Epithelial cell of esophagus (primary cell): Measurements from ENCODE around the gene UBA5.
A peak's percentile ranks its signal among the peaks of the same experiment; 100 is the strongest.

Experiments
- DNase-seq: peaks from one replicate; pipeline ENCODE4 v3.0.0; 2010; ENCODE audit warnings: low read depth
- H3K4me3 ChIP-seq: 2 replicates; pipeline ENCODE4 v1.5.1; 2011; ENCODE audit warnings: mild to moderate bottlenecking, low read length, control low read depth
- TF ChIP-seq, protein P1 (sequence below): IDR thresholded peaks from 2 replicates; pipeline ENCODE4 v1.5.1; 2011; ENCODE audit warnings: low read depth, mild to moderate bottlenecking, low read length, control low read depth, inconsistent platforms; ENCODE audit not compliant: insufficient read depth; ENCODE audit errors: missing control alignments

The UBA5 gene

DNA sequence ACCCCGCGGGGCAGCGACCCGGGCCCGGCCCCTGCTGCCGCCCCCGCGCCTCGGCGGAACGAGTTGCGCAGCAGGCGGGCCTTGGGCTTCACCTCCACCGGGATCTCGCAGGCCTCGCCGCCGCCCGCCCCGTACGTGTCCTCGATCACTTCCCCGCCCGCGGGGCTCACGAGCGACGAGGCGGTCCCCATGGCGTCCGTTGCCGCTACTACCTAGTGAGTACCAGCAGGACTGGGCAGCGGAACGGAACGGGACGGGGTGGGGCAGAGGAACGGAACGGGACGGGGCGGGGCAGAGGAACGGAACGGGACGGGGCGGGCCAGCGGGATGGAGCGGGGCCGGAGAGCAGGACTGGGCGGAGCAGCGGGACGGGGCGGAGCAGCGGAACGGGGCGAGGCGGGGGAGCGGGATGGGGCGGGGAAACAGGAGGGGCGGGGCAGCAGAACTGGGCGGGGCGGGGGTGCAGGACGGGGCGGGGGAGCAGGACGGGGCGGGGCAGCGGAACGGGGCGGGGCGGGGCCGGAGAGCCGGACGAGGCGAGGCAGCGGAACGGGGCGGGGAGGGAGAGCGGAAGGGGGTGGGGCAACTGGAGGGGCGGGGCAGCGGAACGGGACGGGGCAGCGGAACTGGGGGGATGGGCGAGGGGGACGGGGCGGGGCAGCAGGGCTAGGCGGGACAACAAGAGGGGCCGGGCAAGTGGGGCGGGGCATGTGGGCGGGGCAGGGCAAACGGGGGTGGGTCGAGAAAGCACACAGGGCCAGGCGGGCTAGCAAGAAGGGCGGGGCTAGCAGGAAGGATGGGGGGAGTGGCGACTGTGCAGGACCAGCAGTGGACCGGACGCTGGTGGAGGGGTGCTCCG lies 62.3 kb downstream of the UBA5 start, which contains the start of gene NPHP3:
Gene NPHP3, minus strand, starts transcription at position 245 of the 859 bp plus-strand sequence. Its CDS starts 54 bp downstream, at position 191.
- peak; percentile 98 for DNase-seq

GRCh38 chr3:132723024-132723950 lies 63.2 kb downstream of the UBA5 start:
- TF ChIP-seq, protein P1, sequence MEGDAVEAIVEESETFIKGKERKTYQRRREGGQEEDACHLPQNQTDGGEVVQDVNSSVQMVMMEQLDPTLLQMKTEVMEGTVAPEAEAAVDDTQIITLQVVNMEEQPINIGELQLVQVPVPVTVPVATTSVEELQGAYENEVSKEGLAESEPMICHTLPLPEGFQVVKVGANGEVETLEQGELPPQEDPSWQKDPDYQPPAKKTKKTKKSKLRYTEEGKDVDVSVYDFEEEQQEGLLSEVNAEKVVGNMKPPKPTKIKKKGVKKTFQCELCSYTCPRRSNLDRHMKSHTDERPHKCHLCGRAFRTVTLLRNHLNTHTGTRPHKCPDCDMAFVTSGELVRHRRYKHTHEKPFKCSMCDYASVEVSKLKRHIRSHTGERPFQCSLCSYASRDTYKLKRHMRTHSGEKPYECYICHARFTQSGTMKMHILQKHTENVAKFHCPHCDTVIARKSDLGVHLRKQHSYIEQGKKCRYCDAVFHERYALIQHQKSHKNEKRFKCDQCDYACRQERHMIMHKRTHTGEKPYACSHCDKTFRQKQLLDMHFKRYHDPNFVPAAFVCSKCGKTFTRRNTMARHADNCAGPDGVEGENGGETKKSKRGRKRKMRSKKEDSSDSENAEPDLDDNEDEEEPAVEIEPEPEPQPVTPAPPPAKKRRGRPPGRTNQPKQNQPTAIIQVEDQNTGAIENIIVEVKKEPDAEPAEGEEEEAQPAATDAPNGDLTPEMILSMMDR: no peak
- no peak for DNase-seq
- H3K4me3 ChIP-seq: peak overlapping the region; percentile 64

More for the DNA sequence above, 62.3 kb downstream of the UBA5 start, which contains the start of gene NPHP3:
- TF ChIP-seq, protein P1: no peak
- peak within 1 kb of the TSS; percentile 80 for H3K4me3 ChIP-seq

- H3K4me3 ChIP-seq: no peak overlapping the region
- DNase-seq: peak; percentile 80
- TF ChIP-seq, protein P1: peak; percentile 60
Measured at GRCh38 chr3:132726341-132726823, 66.3 kb downstream of the UBA5 start.
